GM15510 (cell line): ENCODE results near the gene TIGD4.

Experiments used
- POLR2A ChIP-seq: IDR thresholded peaks from 3 replicates; pipeline ENCODE4 v1.6.1; 2011; ENCODE audit warnings: borderline replicate concordance; ENCODE audit not compliant: insufficient read length; ENCODE audit errors: extremely low read depth

Gene TIGD4

GRCh38 chr4:152779513-152780266, at the start of gene TIGD4, which contains the start of gene ARFIP1:
TSS of gene TIGD4 (minus strand) at chr4:152779730. CDS start at chr4:152771004, 8,726 bp downstream.
TSS of gene ARFIP1 (plus strand) at chr4:152779954. CDS start at chr4:152829634, 49,680 bp downstream.
- TF ChIP-seq POLR2A: peak; percentile 75

- TF ChIP-seq POLR2A: no peak
Measured at GRCh38 chr4:152828122-152828521, 48.6 kb upstream of the TIGD4 start.

GRCh38 chr4:152825336-152825735, 45.8 kb upstream of the TIGD4 start:
- no peak for TF ChIP-seq POLR2A

GRCh38 chr4:152824561-152824960, 45.0 kb upstream of the TIGD4 start:
- no peak for TF ChIP-seq POLR2A

GRCh38 chr4:152822323-152822722, 42.8 kb upstream of the TIGD4 start:
- no peak for TF ChIP-seq POLR2A

- no peak for TF ChIP-seq POLR2A
Measured at GRCh38 chr4:152820073-152820472, 40.5 kb upstream of the TIGD4 start.

GRCh38 chr4:152819026-152819645, 39.6 kb upstream of the TIGD4 start:
- no peak for TF ChIP-seq POLR2A

GRCh38 chr4:152817331-152817730, 37.8 kb upstream of the TIGD4 start:
- no peak for TF ChIP-seq POLR2A

- no peak for TF ChIP-seq POLR2A
Measured at GRCh38 chr4:152815078-152815477, 35.5 kb upstream of the TIGD4 start.

- no peak for TF ChIP-seq POLR2A
Measured at GRCh38 chr4:152810715-152811287, 31.3 kb upstream of the TIGD4 start.

GRCh38 chr4:152808670-152809069, 29.1 kb upstream of the TIGD4 start:
- no peak for TF ChIP-seq POLR2A

- no peak for TF ChIP-seq POLR2A
Measured at GRCh38 chr4:152807294-152807829, 27.8 kb upstream of the TIGD4 start.

GRCh38 chr4:152806501-152807125, 27.1 kb upstream of the TIGD4 start:
- no peak for TF ChIP-seq POLR2A

- TF ChIP-seq POLR2A: no peak
Measured at GRCh38 chr4:152805818-152806217, 26.3 kb upstream of the TIGD4 start.

- no peak for TF ChIP-seq POLR2A
Measured at GRCh38 chr4:152805071-152805650, 25.6 kb upstream of the TIGD4 start.

- TF ChIP-seq POLR2A: no peak
Measured at GRCh38 chr4:152803541-152803940, 24.0 kb upstream of the TIGD4 start.

GRCh38 chr4:152795891-152796290, 16.4 kb upstream of the TIGD4 start:
- TF ChIP-seq POLR2A: no peak
